Ishikawa (cell line): ENCODE data around the gene TPK1.

Experiments used
- EP300 ChIP-seq: IDR thresholded peaks from 2 replicates; pipeline ENCODE4 v1.6.1; 2012; ENCODE audit warnings: borderline replicate concordance
- RAD21 ChIP-seq: IDR thresholded peaks from 2 replicates; pipeline ENCODE4 v1.6.1; 2012; ENCODE audit warnings: low read depth
- USF1 ChIP-seq: IDR thresholded peaks from 2 replicates; pipeline ENCODE4 v1.6.1; 2012
- ZBTB7A ChIP-seq: IDR thresholded peaks from 2 replicates; pipeline ENCODE4 v1.6.1; 2012; ENCODE audit warnings: low read depth

DNA sequence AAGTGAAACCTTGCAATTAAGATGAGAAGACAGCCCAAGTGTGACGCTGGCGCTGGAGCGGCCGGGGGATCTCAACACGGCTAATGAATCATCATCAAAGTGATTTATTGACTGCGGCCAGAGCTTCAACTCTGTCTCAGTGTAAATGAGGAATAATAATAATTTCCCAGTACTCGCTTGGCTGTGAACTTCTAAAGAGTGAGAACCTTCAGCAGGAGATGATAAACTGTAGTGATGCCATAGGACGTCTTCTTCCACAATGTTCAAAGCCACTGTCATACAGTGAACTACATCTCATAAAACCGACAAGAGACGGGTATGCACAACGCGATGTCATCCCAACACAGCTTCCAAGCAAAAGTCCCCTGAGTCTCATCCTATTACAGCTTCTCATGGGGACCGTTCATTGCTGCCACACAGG lies 308.8 kb downstream of the TPK1 start:
- no peak for TF ChIP-seq USF1
- no peak for TF ChIP-seq EP300
- no peak for TF ChIP-seq RAD21
- TF ChIP-seq ZBTB7A, result no peak
